HG02973 (cell line): ENCODE measurements around the gene CELSR3.

Experiments used
- ATAC-seq: cut with Tn5 transposase; IDR thresholded peaks from one replicate; pipeline ENCODE4 v1.9.1; 2021; ENCODE audit warnings: moderate library complexity; ENCODE audit not compliant: unreplicated experiment

CELSR3 gene

DNA sequence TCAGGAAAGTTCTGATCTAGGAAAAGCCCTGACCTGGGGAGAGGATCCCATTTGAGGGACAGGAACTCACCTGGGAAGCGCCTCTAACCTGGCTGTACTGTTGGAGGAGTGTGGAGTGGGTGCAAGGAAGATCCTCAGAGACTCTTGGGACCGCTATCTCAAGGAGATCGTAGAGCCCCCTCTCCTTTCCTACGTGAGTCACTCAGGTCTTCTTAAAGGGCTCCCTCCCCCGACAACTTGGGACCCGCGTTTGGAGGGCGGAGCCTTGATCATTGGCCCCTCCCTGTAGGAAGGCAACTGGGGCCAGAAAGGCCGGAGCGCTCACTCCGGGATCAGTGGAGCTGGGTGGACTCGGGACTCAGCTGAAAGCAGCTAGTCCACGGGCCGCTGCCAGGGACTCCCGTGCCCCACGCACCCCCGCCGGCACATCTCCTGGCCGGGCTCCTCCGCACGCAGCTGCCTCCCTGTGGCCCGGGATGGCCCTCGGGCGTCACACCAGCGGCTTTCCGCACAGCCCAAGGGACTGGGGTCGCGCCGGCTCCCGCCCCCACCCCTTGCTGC lies 27.9 kb downstream of the CELSR3 start:
- peak; percentile 12 for ATAC-seq

DNA sequence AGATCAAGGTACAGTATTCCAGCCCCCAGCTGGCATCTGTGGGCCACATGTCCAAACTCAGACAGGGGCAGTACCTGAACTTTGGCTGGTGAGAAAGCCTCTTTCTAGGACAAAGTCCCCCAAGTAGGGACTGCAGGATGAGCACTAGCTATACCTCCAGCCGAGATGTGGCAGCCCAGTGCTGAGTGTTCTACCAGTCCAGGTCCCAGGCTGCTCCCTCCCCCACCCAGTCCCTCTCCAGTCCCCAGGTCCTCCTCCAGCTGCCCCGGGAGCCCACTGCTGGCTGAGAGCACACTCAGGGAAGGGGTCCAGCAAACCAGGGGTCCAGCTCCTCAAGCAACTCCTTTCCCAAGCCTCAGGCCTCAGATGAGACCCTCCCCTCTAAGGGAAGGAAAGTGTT lies 28.9 kb downstream of the CELSR3 start:
- ATAC-seq, result no peak

DNA sequence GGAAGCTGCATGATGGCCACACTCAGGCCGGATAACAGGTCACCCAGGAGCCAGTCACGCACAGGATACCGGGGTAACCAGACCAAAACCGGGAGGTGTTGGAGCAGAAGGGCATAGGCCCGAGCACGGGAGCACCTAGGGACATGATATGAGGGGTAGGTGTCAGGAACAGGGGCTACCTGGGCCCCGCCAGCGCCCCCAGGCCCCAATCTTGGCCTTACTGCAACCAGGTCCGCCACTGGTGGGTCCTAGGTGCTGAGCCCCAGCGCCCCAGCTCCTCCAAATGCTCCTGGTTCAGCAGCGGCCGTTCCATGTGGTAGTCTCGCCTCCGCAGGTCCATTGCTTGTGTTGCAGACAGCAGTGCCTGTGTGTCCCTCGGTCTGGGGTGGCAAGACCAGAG lies 29.4 kb downstream of the CELSR3 start:
- no peak for ATAC-seq

DNA sequence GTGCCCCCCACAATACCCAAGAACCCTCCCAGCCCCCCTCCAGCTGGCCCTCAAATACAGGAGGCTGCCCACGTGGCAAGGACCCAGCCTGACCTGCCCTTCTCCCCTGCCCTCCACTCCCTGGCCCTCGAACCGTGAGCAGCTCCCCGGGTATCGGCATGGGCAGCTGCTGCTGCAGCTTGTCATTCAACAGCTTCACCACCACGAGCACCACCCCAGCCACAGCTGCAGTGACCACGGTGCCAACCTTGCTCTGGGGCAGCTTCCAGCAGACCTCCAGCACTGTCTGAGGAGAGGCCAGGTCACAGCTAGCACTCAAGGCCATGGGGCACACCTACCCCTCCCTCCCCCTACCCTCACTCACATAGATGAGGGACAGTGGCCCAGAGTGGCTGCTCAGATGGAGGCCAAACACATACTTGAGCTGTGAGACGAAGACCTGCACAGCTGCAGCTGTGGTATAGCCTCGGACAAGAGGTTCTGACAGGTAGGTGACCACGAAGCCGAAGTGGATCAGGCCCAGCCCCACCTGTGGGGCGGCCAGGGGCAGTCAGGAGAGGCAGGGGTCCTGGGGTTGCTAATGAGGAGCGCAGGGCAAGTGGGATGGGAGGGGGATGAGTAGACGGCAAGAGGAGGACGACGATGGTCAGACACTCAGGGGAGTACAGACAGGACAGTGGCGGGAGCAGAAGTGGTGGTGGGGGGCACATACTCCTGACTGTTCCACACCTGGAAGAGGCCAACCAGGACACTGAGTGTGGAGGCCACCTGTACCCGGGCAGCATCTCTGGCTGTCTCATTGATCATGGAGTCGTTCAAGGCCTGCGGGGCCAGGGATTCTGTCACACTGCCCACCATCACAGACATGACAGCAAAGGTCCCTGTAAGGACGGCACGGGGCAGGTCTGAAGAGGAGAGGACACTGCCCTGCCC lies 30.9 kb downstream of the CELSR3 start:
- ATAC-seq, result no peak

DNA sequence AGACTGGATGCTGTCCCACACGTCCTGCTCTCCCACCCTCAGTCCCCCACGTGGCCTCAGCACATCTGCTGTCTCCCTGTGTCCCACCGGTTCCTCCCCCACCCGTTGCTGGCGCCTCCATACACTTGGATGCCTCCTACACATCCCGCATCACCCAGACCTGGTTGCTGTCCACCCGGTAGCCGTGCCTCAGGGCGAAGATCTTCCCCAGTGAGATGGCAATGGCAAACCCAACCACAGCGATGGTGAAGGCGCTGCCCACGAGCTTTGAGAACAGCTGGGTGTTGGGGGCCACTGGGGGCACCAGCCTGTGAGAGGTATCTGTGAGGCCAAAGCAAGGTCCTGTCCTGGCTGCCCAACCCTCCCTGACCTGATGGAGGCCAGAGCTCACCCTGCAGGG lies 31.9 kb downstream of the CELSR3 start:
- no peak for ATAC-seq

DNA sequence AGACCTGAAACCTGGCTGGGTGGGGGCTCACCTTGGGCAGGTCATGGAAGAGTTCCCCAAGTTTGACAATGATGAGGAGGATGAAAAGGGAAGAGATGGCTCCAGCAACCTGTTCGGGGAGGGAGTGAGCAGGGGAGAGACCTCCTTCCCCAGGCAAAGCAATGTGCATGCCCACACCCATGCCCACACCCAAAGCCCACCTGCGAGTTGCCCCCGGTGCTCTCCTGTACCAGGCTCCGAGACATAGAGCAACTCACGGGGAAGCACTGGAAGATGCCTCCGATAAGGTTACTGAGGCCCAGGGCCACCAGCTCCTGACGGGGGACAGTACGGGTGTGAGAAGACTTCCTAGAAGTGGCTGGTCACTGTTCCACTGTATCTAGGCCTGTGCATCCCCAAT lies 32.3 kb downstream of the CELSR3 start:
- ATAC-seq, result no peak

DNA sequence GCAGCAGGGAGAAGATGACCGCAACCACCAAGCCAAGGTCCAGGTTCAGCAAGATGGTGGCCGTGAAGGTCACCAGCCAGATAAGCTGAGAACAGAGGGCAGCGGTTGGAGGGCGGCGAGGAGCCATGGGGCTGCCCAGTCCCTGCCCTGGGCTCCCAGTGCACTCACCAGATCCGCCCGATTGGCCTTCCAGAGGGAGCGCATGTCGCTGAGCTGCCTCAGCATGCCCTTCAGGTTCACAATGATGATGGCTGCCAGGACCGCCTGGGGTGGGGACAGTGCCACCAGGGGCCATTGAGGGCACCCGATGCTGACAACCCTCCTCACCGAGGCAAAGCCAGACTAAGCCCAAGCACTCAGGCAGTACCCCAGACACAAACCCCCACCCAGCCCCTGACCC lies 32.8 kb downstream of the CELSR3 start:
- no peak for ATAC-seq

DNA sequence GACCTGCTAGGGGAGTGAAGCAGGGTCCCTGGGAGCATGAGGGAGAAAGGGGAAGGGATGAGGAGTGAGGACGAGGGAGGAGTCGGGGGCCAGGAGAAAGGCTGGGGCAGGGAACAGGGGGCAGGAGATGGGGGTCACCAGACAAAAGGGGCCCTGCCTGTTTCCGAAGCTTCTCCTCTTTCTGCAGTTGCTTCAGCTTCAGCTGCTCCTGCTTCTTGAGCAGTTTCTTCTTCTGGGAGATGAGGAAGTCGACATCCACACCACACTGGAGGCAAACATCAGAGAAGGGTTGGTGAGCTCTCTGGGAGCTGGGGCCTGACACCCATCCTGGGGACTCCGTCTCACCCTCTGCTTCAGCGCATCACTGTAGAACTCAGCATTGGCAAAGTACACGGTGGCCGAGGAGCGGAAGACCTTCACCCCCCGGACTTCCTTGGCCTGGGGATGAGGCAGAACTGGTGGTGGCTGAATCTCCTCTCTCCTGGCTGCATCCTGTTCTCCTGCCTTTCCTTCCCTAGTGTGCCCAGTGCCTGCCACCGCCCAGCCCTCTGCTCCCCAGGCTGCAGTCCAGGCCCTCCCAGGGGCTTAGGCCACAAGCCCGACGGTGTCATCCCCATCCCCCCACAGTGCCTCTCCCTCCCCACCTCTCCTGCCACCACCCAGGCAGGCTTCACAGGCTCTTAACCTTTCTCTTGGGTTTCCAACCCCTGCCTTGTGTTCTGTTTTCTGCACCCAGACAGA lies 34.2 kb downstream of the CELSR3 start:
- no peak for ATAC-seq

DNA sequence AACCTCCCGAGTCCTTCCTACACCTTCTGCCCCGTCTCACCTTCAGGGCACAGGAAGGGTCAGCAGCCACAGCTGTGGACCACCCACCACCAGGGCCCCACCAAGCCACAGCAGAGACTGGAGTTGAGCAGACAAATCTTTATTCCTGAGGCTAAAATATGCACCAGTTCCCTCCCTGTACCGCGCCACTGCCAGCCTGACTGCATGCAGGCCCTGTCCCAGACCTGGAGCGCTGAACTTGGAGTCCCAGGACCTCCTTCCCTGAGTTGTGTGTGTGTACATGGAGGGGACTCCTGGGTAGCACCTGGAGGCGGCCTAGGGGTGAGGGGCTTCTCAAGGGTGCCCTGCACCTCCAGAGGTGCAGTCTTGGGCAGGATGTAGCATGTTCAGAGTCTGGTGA lies 37.1 kb downstream of the CELSR3 start:
- ATAC-seq, result no peak

DNA sequence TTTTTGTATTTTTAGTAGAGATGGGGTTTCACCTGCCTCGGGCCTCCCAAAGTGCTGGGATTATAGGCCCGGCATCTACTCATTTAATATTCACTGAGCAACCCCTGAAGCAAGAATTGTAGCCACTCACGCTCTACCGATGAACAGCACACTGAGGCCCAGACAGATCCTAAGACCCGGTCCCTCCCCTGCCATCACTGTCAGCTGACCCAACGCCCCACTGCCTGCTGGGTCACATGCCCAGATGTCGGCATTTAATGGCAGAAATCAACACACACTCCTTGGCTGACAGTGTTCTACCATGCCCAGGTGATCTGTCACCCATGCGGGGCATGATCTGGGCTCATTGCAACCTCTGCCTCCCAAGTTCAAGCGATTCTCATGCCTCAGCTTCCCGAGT lies 37.9 kb downstream of the CELSR3 start:
- no peak for ATAC-seq

DNA sequence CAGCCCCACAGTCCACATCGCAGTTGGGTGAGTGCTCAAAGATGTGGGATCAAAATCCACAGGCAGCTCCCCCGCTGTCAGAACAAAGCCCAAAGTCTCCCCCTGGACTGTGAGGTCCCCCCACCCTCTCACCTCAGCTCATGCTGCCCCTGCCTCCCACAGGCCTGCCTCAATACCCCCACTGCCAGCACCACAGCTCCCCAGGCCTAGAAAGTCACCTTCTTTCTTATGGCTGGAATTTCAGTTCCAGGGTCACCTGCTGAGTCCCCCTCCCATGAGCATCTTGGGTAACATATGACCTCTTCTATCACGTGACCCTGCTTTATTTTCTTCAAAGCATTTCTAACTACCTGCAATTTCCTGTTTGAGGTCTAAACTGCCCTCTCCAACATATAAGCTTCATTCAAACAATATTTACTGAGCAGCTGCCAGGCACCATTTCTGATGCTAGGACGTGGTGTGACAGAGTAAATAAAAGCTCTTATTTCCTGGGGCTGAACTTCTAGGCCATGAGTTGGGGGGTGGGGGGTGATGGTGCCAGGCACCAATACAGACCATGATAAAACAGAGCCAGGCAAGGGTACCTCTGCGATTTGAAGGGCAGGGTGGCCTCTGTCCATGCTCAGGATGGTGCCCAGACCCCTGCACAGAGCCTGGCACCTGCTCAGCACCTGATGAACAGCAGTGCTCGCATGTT lies 38.7 kb downstream of the CELSR3 start:
- no peak for ATAC-seq

DNA sequence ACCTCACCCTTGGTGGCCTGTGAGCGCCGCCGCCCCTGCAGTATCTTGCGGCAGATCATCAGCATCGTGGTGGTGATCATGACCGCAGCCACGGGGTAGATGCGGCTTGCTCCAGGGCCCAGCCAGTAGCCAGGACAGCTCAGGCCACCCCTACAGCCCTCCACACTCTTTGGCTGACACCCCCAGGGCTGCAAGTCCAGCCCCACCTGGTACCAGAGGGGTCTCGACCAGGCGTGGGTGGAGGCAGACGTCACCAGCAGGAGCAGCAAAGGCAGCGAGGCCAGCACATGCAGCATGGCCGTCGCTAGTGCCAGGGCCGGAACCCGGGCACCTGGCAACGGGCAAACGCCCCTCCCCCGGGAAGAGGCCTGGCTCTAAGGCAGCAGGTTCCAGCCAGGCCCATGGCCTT lies 41.2 kb downstream of the CELSR3 start, which contains the start of gene TMEM89:
Gene TMEM89, minus strand, starts transcription at position 309 of the 409 bp plus-strand sequence. Its CDS starts 13 bp downstream, at position 296.
- ATAC-seq, result no peak

DNA sequence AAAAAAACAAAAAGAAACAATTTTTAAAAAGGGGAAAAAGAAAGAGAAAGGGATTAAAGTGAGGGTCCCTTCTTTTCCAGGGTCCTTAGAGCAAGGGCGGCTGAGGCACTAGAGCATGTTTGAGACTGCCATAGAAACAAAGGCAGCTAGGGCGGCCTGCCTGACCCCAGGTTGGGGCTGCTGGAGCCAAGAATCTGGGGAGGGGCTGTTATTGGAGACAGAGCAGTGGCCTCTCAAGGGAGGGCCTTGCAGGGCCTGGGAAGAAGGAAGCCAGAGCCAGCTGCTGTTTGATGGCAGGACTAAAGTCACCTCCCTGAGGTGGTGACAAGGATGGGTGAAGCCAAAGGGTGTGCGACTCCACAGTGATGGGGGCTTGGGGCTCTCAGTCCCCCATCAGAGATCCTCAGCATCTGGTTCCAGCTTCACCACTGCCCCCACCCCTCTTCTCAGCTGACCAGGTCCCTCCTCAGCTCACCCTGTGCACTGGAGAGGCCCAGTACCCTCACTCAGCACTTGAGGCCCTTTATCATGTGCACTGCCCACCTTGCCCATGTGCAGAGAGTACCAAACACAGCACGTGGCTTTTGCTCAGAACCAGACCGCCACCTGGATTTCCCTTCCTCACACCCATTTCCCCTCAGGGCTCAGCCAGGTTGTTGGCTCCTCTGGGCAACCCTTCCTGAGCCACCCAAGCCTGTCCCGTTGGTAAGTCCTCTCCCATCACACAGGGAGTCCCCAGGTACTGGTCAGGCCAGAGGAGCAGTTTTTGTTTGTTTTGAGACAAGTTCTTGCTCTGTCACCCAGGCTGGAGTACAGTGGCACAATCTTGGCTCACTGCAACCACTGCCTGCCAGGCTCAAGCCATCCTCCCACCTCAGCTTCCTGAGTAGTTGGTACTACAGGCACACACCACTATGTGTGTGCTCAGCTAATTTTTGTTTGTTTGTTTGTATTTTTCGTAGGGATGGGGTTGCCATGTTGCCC lies 42.9 kb downstream of the CELSR3 start:
- no peak for ATAC-seq

DNA sequence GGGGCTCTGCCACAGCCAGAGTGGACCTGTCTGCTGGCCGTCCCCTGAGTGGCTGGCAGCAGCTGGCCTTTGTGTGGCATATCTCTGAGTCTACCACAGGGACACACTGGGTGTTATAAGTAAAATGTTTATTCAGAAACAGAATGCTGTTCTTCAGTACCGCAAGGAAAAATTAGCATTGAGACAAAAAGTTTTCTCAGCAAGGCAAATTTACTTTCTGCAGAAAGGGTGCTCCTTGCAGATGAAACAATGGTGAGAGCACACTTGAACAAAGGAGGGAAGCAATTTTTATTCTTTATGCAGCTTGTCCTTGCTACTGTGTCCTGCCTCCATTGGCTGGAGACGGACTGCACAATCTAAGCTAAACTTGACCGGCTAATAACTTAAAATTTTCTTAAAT lies 45.1 kb downstream of the CELSR3 start:
- ATAC-seq, result no peak

DNA sequence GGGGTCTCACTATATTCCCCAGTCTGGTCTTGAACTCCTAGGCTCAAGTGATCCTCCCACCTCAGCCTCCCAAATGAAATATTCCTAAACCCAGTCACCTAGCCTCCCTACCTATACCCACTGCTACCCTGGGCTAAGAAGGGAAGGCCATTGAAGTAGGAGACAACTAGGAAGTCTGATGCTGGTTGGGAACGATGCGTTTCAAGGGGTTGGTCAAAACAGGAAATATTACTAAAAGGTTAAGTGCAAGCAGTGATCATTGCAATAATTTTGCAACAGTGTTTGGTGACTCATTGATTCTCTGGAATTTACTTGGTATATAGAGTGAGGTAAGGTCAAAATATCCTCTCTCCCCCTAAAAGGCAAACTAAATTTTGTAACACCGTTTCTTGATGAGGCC lies 48.6 kb downstream of the CELSR3 start:
- ATAC-seq, result no peak

DNA sequence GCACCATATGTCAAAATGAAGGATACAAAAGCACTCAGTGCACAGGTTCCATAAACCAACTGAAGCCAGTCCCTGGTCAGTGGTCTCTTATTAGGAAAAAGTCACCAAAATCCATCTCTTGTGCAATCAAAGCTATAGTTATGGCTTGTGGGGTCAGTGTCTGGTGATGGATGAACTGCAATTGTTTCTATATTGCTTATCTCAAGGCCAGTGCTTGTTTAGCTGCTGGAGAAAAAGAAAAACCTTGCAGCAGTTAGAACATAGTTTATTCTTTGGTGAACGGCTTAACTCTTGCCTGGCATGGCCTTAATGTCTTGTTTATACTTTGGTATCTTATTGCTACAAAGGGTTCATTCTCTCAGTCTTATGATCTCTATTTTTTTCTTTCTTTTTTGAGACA lies 50.4 kb downstream of the CELSR3 start:
- no peak for ATAC-seq

DNA sequence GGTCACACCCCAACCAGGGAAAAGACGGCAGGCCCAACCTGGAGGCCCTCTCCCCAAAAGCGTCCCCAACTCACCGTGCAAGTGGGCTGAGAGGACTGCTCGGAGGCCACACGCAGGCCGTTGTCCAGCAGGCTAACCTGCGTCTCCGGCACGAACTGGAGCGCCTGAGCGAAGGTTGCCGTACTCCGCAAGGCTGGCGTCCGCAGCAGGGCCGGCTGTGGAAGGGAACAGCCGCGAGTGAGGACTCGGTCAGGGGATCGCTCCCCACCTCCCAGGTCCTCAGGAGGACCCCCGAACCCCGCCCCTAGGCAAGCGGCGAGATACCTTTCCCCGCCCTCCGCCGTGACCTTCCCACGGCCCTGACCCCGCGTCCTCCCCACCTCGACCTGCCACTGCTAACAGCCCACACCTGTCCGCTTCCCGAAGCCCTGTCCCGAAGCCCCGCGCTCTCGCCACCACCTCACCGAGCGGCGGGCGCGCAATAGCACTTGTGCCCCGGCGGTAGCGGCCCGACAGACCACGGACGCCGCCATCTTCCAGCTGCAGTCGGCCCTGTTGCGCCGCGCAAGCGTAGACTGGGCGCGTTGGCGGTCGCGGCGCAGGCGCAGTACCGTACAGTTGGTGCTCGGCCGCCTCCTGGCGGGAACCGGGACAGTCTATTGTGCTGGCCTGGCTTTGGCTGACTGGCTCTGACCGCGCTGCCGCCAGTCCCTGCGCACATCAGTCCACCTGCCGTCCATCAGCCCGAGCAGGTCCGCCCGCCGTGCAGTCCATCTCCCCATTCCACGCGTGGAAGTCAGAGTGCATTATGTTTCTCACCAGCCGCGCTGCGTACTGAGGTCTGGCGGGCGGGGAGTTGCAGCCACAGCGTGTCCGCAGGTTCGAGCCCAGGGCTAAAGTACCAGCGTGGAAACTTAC lies 53.3 kb downstream of the CELSR3 start, which contains the start of gene UQCRC1:
Gene UQCRC1, minus strand, starts transcription at position 559 of the 918 bp plus-strand sequence. Its CDS starts 26 bp downstream, at position 533.
- peak; percentile 89 for ATAC-seq

DNA sequence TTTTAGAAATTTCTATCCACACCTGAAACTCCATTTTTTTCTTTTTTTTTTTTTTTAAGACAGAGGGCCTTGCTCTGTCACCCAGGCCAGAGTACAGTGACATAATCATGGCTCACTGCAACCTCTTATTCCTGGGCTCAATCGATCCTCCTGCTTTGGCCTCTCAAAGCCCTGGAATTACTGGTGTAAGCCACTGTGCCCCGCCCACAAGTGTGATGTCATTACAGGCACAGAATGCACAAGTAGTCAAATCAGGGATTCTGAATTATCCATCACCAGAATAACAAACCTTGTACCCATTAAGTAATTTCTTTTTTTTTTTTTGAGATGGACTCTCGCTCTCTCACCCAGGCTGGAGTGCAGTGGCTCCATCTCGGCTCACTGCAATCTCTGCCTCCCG lies 55.2 kb downstream of the CELSR3 start:
- ATAC-seq, result no peak

DNA sequence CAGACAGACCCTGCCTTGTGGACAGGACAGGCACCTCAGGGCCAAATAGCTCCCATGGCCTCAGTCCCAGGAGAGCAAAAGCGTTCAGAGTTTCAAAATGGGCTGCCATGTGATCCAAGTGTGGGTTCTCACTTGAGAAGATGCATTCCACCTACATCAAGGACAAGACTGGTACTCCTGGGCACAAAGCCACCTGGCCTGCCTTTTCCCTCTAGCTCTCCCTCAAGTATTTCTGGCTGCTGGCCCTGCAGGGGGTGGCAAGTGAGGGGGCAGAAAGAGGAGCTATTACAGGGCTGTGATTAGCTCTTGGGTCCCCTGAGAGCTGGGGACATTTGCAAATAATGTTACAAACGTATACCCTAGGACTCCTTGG lies 61.1 kb downstream of the CELSR3 start:
- no peak for ATAC-seq
